Adrenal gland (tissue), 12 donors: ENCODE results near the gene KLHL2. TPM values are rescaled to one million over a fixed set of nuclear protein-coding genes. Genes with fewer than 3 reads are reported as not detected.
"Not testable (repeated sequence)": the region's sequence is repeated elsewhere in the genome, so short reads cannot be mapped to it uniquely, and the experiment has no call there.

Experiments
- DNase-seq, 7 donors: peaks; one replicate each; pipeline ENCODE4 v3.0.0-alpha.2; 2019 to 2020
- H3K27ac ChIP-seq, 5 donors: fragments of 200-600 bp; sonication (generic) in 4 of 5; 1 replicate in 3 of 5; 2 replicates in 2 of 5; pipeline versions ENCODE4 v1.5.1 to v1.8.0; 2016 to 2020; ENCODE audit warnings: mild to moderate bottlenecking in 1 of 5
- H3K27me3 ChIP-seq: fragments of 200-600 bp; 2 replicates; pipeline ENCODE4 v1.8.0; 2021
- H3K36me3 ChIP-seq, 2 donors: fragments of 200-600 bp; replicated peaks in 1 of 2; 1 replicate in 1 of 2; 2 replicates in 1 of 2; pipeline versions ENCODE4 v1.5.1 to v1.8.0; 2018 to 2022
- H3K4me1 ChIP-seq, 2 donors: fragments of 200-600 bp; replicated peaks in 1 of 2; 1 replicate in 1 of 2; 2 replicates in 1 of 2; pipeline versions ENCODE4 v1.5.1 to v1.8.0; 2018 to 2021
- H3K4me3 ChIP-seq, 4 donors: fragments of 200-600 bp; sonication (generic) in 3 of 4; one replicate each; pipeline ENCODE4 v1.5.1; 2016 to 2018
- H3K9me3 ChIP-seq, 3 donors: fragments of 200-600 bp; sonication (generic) in 1 of 3; replicated peaks in 1 of 3; 1 replicate in 2 of 3; 2 replicates in 1 of 3; pipeline versions ENCODE4 v1.5.1 to v1.8.0; 2016 to 2021
- CTCF ChIP-seq, 6 experiments: fragments of 450-650 bp in 4 of 6; fragments of 200-600 bp in 2 of 6; sonication (generic) in 1 of 6; IDR thresholded peaks; 1 replicate in 5 of 6; 2 replicates in 1 of 6; pipeline versions ENCODE4 v1.5.1 to v1.8.0; 2016 to 2021; ENCODE audit warnings: antibody characterized with exemption in 6 of 6, mild to moderate bottlenecking in 2 of 6, moderate library complexity in 1 of 6
- POLR2A ChIP-seq, 2 donors: fragments of 450-650 bp; IDR thresholded peaks; one replicate each; pipeline ENCODE4 v1.6.1; 2017; ENCODE audit warnings: antibody characterized with exemption in 2 of 2, mild to moderate bottlenecking in 2 of 2, moderate library complexity in 1 of 2
- WGBS, 4 donors: extraction: QIAGEN DNeasy Blood & Tissue Kit in 2 of 4; methylation state at CpG; one replicate each; pipeline versions ENCODE4 v1.1.5 to v1.1.7; 2013 to 2017; 5-methylcytosine and 5-hydroxymethylcytosine counted together
- intact Hi-C, 2 donors: fragments of 100-400 bp; cut with DNase I; formaldehyde crosslinking; loops; one replicate each; pipeline versions ENCODE4 v1.14.1 to v1.15.0; 2022 to 2023
- polyA plus RNA-seq, 3 donors: library from polyadenylated mRNA; stranded (reverse); fragments of 200-250 nt in 2 of 3; fragments of 350-450 nt in 1 of 3; fragmentation: Illumina TruSeq in 1 of 3; extraction: RNeasy Lipid Tissue Mini Kit (QIAGEN cat#74804) in 1 of 3; gene quantifications; one replicate each; pipeline ENCODE4 v1.2.3, GENCODE V29; 2013 to 2014
- total RNA-seq, 9 donors: library from RNA; depleted of rRNA in 4 of 9; stranded (reverse); fragments of >200 nt in 4 of 9; fragments of 120-200 nt in 1 of 9; fragmentation: NEBNext Ultra II Directional in 1 of 9; extraction: Animal tissue kit (Norgen Biotek cat#: 25700) in 1 of 9; gene quantifications; one replicate each; pipeline versions ENCODE4 v1.1.0 to v1.2.4, GENCODE V29; 2013 to 2023
- donor health status: healthy with polysubstance abuse.
- donor health status: Bipolar disorder and iron deficiency.
- donor health status: DM: yes; HTN: yes; CAD: no.
- donor health status: DM: no; HTN: no; CAD: no.
- donor health status: DM: no; HTN: no; CAD: no.
- donor health status: DM: yes; HTN: yes; CAD: no.

The KLHL2 gene
- total and polyA plus RNA-seq, 12 donors, result 9.7 to 45.5 (median 25.2) TPM

DNA sequence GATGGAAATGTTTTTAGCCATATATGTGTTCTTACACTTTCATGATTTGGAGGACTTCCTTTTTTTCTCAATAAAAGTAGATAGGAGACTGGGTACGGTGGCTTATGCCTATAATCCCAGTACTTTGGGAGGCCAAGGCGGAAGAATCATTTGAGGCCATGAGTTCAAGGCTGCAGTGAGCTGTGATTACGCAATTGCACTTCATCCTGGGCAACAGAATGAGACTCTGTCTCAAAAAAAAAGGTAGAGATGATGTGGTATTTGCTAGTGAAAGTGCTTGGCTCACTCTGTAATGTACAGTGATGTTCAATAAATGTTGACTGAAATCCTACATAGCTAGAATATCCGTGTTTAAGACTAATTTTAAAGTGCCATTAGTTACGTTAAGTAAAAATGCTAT is 27.4 kb downstream of the KLHL2 start:
- WGBS, 4 donors, result 81 to 88% (median 84%) methylated on average over 5 of the region's 5 CpGs

DNA sequence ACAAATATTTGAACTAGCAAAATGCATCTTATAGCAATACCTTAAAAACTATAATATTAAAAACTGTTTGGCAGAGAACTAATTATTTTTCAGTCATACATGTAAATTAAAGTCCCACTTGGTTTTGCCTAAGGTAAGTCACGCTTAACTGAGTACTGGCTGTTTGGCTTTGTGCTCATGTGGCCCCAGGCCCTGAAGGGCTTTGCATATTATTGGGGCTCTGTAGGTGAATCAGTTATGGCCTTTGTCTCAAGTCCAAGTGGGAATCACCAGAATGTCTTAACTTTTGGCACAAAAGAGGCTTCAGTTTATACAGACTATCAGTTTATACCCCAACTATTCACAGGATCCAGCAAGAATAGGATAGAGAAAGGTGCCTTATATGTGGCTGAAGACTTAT is 29.5 kb downstream of the KLHL2 start:
- H3K36me3 ChIP-seq, H3K27me3 ChIP-seq, intact Hi-C loops, H3K9me3 ChIP-seq, DNase-seq, H3K27ac ChIP-seq, H3K4me1 ChIP-seq, H3K4me3 ChIP-seq: not testable (repeated sequence)
- WGBS, 4 donors, result no CpG with 5 or more reads among the region's 1 CpG

More for the DNA sequence above, 27.4 kb downstream of the KLHL2 start:
- DNase-seq, result no peak
- H3K27ac ChIP-seq, result no peak overlapping the region
- H3K27me3 ChIP-seq, result no peaks in the 10 kb centered on the region
- intact Hi-C loops, result no loop called here
- H3K4me3 ChIP-seq, result no peak overlapping the region
- no peaks in the 10 kb centered on the region for H3K9me3 ChIP-seq
- no peaks in the 10 kb centered on the region for H3K4me1 ChIP-seq
- TF ChIP-seq POLR2A (IDR thresholded peaks at IDR 0.05) (no peak), CTCF (IDR thresholded peaks at IDR 0.05) (no peak)
- H3K36me3 ChIP-seq, result no peaks in the 10 kb centered on the region

DNA sequence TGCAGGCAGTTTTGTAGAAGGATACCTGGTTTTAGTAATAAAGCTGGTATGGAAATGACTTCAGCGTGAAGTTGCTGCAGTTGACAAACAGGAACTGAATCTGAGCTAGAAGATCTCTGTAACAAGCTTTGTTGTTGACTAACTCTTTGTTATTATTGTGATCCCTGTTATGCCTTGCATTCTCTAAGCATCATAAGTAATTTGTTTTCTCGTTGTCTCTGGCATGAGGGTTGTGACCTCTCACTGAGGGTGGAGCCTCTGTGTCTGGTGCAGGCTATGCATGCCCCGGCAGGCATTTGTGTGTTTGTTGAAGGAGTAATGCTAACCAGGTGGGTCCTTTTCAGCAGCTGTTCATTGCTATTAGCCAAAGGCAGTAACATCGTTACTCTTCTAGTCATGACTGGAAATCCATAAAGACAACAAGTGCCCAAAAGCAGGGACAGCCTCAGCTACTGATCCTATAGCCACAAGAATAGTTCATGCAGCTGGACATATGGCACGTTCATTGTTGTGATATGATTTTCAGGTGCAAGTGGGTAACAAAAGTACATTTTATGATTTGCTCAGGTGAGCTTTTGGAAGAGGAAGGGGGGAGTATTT is 30.8 kb downstream of the KLHL2 start:
- H3K9me3 ChIP-seq, result not testable (repeated sequence)

GRCh38 chr4:165240761-165241160 is 33.4 kb downstream of the KLHL2 start:
- H3K36me3 ChIP-seq, H3K4me1 ChIP-seq, H3K9me3 ChIP-seq, H3K4me3 ChIP-seq, DNase-seq, H3K27ac ChIP-seq, H3K27me3 ChIP-seq, intact Hi-C loops: not testable (repeated sequence)

More for the DNA sequence above, 30.8 kb downstream of the KLHL2 start:
- DNase-seq, intact Hi-C loops, H3K27ac ChIP-seq, H3K36me3 ChIP-seq, H3K4me3 ChIP-seq, H3K4me1 ChIP-seq, H3K27me3 ChIP-seq: not testable (repeated sequence)
- 64 to 80% (median 74%) methylated on average over 4 to 5 of the region's 5 CpGs for WGBS, 4 donors

GRCh38 chr4:165244148-165244547 is 36.8 kb downstream of the KLHL2 start:
- H3K27ac ChIP-seq, DNase-seq, H3K9me3 ChIP-seq, H3K36me3 ChIP-seq, H3K27me3 ChIP-seq, H3K4me1 ChIP-seq, intact Hi-C loops, H3K4me3 ChIP-seq: not testable (repeated sequence)
- 81 to 92% (median 88%) methylated on average over 2 of the region's 2 CpGs for WGBS, 4 donors

GRCh38 chr4:165244587-165245186 is 37.3 kb downstream of the KLHL2 start:
- H3K36me3 ChIP-seq, H3K9me3 ChIP-seq, H3K27me3 ChIP-seq, H3K4me1 ChIP-seq, H3K27ac ChIP-seq, intact Hi-C loops, H3K4me3 ChIP-seq: not testable (repeated sequence)
- peak in 4 of 7 donors; percentile 10 to 70 (median 44) for DNase-seq
- WGBS, 4 donors, result 74 to 82% (median 79%) methylated on average over 9 to 10 of the region's 10 CpGs

- WGBS, 4 donors, result 77 to 87% (median 79%) methylated on average over 3 of the region's 3 CpGs
- Histone ChIP-seq H3K4me1 (no peaks in the 10 kb centered on the region), H3K36me3 (no peaks in the 10 kb centered on the region), H3K27me3 (no peaks in the 10 kb centered on the region), H3K9me3 (no peaks in the 10 kb centered on the region), H3K4me3 (no peak overlapping the region), H3K27ac (peak overlapping the region in 1 of 5 donors; percentile 45)
- intact Hi-C loops, result no loop called here
- TF ChIP-seq CTCF (IDR thresholded peaks at IDR 0.05), result no peak
- no peak for DNase-seq
Observed at GRCh38 chr4:165248102-165248501, 40.7 kb downstream of the KLHL2 start.

GRCh38 chr4:165248904-165249303 is 41.5 kb downstream of the KLHL2 start:
- DNase-seq, H3K4me1 ChIP-seq, intact Hi-C loops, H3K27me3 ChIP-seq, H3K9me3 ChIP-seq, H3K4me3 ChIP-seq, H3K36me3 ChIP-seq: not testable (repeated sequence)
- H3K27ac ChIP-seq, result peak overlapping the region in 1 of 5 donors; percentile 5
- WGBS, 4 donors, result 82 to 100% (median 94%) methylated on average over 1 of the region's 1 CpG

DNA sequence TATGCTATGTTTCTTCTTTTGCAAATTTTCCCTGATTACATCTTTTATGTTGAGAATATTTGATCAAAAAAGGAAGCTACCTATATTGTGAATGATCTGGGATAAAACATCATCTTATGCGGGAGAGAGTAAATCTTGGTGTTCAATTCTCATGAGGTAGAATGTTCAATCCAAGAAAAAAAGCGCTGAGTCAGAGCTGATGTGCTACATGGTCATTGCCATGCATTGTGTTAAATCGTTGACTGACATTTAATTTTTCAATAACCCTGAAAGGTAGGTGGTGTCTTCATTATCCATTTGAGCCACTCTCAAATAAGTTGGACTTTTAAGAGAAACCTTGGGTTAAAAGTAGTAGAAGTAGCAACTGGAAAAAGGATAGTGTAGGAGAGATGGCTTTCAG is 47.4 kb downstream of the KLHL2 start:
- H3K27ac ChIP-seq, H3K4me1 ChIP-seq, H3K27me3 ChIP-seq, intact Hi-C loops, H3K4me3 ChIP-seq, H3K36me3 ChIP-seq, H3K9me3 ChIP-seq, DNase-seq: not testable (repeated sequence)
- WGBS, 4 donors, result 76 to 87% (median 83%) methylated on average over 3 of the region's 3 CpGs
